Stimulated activated CD4-positive, alpha-beta T cell treated with anti-CD3 and anti-CD28 coated beads, Interleukin-1b, Interleukin-23, amount 100 ng/mL, for 1 hour (primary cell): ENCODE results near the gene SVOPL.

ENCODE experiments used
- DNase-seq, 2 donors: peaks; one replicate each; pipeline ENCODE4 v3.0.0-alpha.2; 2020; ENCODE audit warnings: low read depth in 2 of 2

SVOPL gene

DNA sequence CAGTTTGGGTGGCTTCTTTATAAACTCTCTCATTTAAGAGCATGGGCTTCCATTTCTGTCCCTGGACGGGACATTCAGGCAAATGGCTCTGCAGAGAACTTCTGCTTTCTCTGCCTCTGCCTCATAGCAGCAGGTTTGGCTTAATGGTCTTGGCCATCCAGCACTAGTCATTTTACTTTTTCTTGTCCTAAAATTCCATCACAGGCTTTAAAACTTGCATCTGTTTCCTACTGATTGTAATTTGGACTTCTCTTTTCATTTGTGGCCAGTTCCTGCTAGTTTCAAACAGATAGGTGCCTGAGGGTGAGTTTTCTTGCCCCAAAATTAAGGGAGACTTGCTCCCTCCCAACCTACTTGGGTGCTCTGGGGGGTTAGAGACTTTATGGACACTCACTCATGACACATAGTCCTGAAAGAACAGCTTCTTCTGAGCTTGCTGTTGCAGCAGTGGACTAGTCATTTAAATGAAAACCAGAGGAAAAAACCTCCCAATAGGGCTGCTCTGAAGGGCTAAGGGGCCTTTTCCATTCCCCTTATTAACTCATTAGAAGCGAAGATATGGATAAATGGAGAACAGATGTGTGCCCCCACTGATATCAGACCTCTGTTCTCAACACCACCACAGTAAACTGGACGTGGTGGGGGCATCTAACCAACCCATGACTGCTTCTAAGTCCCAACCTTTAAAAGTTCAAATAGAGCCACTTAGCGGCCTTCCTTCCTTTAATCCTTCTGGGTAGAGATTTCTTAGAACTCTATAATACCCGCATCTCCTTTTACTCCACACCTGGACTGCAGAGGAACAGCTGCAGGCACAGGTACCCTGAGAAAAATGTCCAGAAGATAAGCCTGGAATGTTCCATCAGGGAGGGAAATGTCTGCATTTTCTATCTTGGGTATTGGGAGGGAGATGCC is 38.8 kb downstream of the SVOPL start:
- DNase-seq = no peak

GRCh38 chr7:138661069-138661635 is 40.0 kb downstream of the SVOPL start:
- no peak for DNase-seq

- no peak for DNase-seq
Measured at GRCh38 chr7:138658889-138659288, 42.3 kb downstream of the SVOPL start.

DNA sequence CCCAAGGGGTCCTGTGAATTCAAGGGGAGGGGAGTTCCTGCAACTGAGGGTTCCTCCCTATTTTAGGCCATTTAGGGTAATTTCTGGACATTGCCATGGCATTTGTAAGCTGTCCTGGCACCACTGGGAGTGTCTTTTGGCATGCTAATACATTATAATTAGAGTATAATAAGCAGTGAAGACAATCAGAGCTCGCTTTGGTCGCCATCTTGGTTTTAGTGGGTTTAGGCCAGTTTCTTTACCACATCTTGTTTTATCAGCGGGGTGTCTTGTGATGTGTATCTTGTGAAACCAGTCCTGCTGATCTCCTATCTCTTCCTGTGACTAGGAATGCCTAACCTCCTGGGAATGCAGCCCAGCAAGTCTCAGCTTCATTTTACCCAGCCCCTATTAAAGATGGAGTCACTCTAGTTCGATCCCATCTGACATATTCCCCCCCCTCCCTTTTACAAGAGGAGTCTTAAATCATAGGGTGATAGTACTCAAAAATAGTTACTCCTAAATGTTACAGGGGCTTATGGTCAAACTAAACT is 43.2 kb downstream of the SVOPL start:
- no peak for DNase-seq

DNA sequence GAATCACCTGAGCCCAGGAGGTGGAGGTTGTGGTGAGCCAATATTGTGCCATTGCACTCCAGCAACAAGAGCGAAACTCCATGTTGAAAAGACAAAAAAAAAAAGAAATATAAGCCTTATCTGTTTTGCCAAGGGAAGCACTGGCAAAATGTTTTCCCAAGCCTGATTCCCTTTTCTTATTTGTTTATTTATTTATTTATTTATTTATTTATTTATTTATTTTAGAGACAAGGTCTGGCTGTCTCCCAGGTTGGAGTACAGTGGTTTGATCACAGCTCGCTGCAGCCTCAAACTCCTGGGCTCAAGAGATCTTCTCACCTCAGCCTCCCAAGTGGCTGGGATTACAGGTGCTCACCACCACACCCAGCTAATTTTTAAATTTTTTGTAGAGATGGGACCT is 44.2 kb downstream of the SVOPL start:
- DNase-seq = no peak

GRCh38 chr7:138654616-138655015 is 46.5 kb downstream of the SVOPL start:
- DNase-seq = no peak

DNA sequence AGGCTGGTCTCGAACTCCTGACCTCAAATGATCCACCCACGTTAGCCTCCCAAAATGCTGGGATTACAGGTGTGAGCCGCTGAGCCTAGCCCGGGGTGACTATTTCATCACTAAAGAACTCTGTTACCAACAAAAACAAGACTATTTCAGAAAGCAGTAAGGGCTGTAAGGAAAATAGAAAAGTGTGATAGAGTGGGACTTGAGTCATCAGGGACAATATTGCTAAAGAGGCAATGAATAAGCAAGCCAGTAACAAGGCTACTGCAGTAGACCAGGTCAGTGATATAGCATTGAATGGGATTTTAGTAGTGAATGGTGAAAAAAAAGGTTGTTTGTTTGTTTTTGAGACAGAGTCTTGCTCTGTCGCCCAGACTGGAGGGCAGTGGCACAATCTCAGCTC is 51.7 kb downstream of the SVOPL start:
- DNase-seq = no peak

GRCh38 chr7:138645284-138645683 is 55.9 kb downstream of the SVOPL start:
- no peak for DNase-seq

DNA sequence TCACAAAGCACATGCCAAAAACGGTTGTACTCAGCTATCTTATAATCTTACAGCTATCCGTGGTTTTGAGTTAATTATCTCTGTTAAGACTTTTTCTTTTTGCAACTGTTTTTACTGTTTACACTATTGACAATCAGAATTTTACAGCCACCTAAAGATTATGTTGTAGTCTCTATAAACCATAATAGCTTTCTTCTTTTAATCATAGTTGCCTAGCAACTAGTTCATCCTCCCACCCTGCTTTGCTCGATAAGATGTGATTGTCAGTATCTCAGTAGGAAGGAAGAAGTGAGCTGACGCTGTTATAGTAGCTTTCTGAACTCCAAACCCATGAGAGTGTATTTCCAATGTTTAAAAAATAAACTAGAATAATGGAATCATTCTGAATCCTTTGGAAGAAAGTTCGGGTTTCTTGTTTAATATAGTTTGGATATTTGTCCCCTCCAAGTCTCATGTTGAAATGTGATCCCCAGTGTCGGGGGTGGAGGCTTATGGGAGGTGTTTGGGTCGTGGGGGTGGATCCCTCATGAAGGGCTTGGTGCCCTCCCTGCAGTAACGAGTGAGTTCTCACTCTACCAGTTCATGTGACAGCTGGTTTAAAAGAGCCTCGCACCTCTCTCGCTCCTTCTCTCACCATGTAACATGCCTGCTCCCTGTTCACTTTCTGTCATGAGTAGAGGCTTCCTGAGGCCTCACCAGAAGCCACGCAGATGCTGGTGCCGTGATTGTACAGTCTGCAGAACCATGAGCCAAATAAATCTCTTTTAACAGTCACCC is 68.1 kb downstream of the SVOPL start:
- no peak for DNase-seq

DNA sequence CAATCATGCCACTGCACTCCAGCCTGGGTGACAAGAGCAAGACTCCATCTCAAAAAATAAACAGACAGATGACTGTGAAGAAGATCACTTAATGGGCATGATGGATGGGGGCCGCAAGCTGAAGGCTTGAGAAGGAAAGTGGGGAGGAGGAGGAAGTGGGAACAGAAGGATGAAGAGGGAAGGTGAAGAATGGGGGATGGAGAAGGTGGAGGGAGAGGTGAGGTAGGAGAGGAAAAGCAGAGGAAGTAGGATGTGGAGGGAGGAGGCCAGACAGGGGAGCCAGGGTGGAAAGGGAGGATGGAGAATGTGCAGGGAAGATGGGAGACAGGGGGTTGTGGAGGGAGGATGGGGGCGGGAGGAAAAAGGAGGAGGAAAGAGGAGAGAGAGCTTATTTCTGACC is 68.8 kb downstream of the SVOPL start:
- DNase-seq = no peak

- DNase-seq = no peak
Measured at GRCh38 chr7:138630059-138630610, 71.0 kb downstream of the SVOPL start.

- DNase-seq = no peak
Measured at GRCh38 chr7:138627361-138627760, 73.8 kb downstream of the SVOPL start.

- no peak for DNase-seq
Measured at GRCh38 chr7:138626846-138627245, 74.3 kb downstream of the SVOPL start.

- DNase-seq = no peak
Measured at GRCh38 chr7:138625849-138626230, 75.3 kb downstream of the SVOPL start.

- DNase-seq = no peak
Measured at GRCh38 chr7:138625084-138625848, 75.9 kb downstream of the SVOPL start.

DNA sequence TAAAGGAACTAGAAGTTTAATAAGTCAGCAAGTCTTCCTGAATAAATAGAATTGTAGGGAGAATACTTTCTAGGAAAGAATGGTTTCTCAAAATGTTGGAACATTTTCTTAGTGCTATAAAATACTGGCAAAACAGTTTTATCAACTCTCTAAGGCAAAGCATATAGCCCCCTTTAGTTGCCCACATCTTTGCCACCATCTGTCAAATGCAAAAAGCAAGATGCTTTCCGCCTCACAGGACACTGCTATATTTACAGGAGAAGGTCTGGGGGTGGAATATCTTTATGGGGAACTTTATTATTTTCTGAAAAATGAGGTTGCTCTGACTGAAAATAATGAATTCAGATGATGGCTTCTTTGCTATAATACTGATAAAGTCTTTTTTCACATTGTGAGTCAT is 78.3 kb downstream of the SVOPL start:
- DNase-seq = no peak

- DNase-seq = no peak
Measured at GRCh38 chr7:138618933-138619332, 82.2 kb downstream of the SVOPL start.

GRCh38 chr7:138618506-138618905 is 82.7 kb downstream of the SVOPL start:
- no peak for DNase-seq

DNA sequence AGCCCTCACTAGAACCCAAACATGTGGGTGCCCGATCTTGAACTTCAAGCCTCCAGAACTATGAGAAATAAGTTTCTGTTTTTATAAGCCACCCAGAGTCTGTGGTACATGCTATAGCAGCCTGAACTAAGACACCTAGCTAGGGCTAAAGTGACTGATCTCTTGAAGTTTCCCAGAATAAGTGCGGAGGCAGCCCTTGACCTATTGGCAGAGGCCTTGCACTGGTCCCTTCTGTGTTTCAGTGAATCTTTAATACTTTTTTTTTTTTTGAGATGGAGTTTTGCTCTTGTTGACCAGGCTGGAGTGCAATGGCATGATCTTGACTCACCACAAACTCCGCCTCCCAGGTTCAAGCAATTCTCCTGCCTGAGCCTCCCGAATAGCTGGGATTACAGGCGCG is 85.1 kb downstream of the SVOPL start:
- no peak for DNase-seq

GRCh38 chr7:138613630-138614029 is 87.5 kb downstream of the SVOPL start:
- DNase-seq = no peak

DNA sequence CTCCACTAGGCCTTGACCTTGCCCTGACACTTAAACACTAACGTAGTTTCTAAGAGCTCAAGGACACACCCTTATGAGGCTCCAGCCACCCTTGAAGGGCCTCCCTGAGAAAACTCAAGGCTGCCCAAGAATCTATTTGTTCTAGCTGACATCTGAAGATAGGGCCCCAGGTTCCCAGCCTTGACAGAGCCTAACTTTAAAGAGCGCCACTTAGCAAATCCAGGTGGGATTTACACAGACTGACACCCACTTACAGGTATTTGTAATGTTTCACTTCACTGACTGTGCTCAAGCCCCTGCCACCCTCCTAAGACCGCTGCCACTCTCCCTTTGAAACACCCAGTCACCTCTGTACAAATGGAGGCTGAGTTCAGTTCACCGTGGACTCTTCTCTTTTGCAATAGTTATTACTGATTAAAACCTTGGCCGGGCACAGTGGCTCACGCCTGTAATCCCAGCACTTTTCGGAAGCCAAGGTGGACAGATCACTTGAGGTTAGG is 90.4 kb downstream of the SVOPL start:
- no peak for DNase-seq
